Activated naive CD4-positive, alpha-beta T cell treated with anti-CD3 and anti-CD28 coated beads, Interleukin-2, amount 10 ng/mL, durations not matched to agents 7 days and 5 days (primary cell): ENCODE measurements around the gene ALOX15B.
"Not testable (repeated sequence)": the region's sequence is repeated elsewhere in the genome, so short reads cannot be mapped to it uniquely, and the experiment has no call there.

Source experiments
- CTCF ChIA-PET: fragments of 350-600 bp; sonication (Branson Sonifier 250); formaldehyde crosslinking; loops from one replicate; lab custom pipeline; 2021; ENCODE audit warnings: antibody characterized with exemption; lab: Charles Lee
- DNase-seq: peaks from one replicate; pipeline ENCODE4 v3.0.0-alpha.2; 2020
- H3K27ac Mint-ChIP-seq: one replicate; pipeline ENCODE4 v1.8.0; 2021; ENCODE audit warnings: mild to moderate bottlenecking, moderate library complexity, mixed read lengths
- H3K27me3 Mint-ChIP-seq: one replicate; pipeline ENCODE4 v1.8.0; 2021; ENCODE audit warnings: mild to moderate bottlenecking, mixed read lengths
- H3K36me3 Mint-ChIP-seq: one replicate; pipeline ENCODE4 v1.8.0; 2021; ENCODE audit warnings: mixed read lengths
- H3K4me1 Mint-ChIP-seq: one replicate; pipeline ENCODE4 v1.8.0; 2021; ENCODE audit warnings: mixed read lengths
- H3K4me3 Mint-ChIP-seq: one replicate; pipeline ENCODE4 v1.8.0; 2021; ENCODE audit warnings: mild to moderate bottlenecking, moderate library complexity, mixed read lengths
- H3K9me3 Mint-ChIP-seq: one replicate; pipeline ENCODE4 v1.8.0; 2021; ENCODE audit warnings: mixed read lengths

Gene ALOX15B

DNA sequence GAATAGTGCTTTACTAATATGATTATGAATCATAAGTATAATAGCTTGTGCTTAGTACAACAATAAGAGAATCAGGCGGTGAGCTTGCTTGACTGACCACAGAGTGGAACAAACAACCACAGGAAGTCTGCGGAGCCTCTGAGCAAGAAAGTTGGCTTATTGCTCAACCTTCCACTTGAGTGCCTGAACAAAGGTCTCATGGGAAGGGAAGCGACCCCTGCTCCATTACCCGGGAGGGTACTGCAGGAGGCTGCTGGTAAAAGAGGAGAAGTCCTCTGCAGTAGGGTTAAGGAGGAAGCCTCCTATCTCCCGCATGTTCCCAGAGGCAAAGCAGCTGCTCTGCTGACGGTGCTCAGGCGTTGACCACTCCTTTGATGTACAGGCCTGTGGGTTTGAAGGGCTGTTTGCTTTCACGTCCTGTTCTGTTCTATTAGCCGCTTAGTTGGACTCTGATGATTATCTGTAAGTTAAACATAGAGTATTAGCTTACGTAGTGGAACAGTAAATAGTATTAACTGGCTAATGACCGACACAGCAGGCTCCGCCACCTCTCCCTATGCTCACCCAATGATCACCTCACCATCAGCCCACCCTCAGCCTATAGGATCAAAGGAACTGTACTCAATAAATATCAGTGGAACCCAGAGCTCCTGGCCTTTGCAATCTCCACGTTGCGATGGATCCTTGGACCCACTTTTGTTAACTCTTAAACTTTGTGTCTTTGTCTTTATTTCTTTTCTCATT is 17.5 kb downstream of the ALOX15B start:
- peak; percentile 47 for DNase-seq
- peaks cover 15% of the 10 kb centered on the region for H3K4me1 Mint-ChIP-seq
- CTCF ChIA-PET = interaction anchor here (0.6 to 8.4 kb wide), 23 partner anchors 9 to 314 kb away, joined by 3 to 134 read pairs (median 3); partner anchors contain the start of genes CNTROB and RNF227
- no peak overlapping the region for H3K4me3 Mint-ChIP-seq
- peaks cover 62% of the 10 kb centered on the region for H3K27me3 Mint-ChIP-seq
- H3K9me3 Mint-ChIP-seq = no peaks in the 10 kb centered on the region
- no peaks in the 10 kb centered on the region for H3K36me3 Mint-ChIP-seq
- no peak overlapping the region for H3K27ac Mint-ChIP-seq

DNA sequence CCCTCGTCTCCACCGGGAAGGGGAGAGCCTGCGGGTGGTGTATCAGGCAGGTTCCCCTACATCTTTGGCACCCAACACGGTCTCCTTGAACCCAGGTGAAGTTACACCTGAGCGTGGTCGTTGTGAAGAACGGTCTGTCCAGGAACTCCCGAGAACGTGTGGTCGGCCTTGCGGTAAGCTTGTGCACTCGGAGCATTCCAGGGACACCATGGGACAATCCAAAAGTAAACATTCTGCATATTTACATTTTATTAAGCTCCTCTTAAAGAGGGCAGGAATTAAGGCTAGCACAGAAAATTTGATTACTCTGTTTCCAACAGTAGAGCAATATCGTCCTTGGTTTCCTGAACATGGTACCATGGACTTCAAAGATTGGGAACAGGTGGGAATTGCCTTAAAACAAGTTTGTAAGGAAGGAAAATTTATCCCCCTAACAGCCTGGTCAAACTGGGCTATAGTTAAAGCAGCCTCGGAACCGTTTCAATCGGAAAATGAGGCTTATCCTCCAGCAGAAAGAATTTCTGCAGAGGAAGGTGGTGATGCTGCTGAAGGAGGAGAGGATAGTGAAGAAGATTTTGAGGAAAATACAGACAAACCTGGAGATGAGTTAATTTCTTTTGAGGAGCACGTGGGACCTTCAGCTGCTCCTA is 18.2 kb downstream of the ALOX15B start:
- peaks cover 15% of the 10 kb centered on the region for H3K4me1 Mint-ChIP-seq
- no peaks in the 10 kb centered on the region for H3K9me3 Mint-ChIP-seq
- CTCF ChIA-PET = interaction anchor here (0.7 to 8.4 kb wide), 25 partner anchors 9 to 343 kb away, joined by 3 to 134 read pairs (median 4); partner anchors contain the start of genes CNTROB, KDM6B and RNF227
- H3K27me3 Mint-ChIP-seq = peaks cover 68% of the 10 kb centered on the region
- H3K4me3 Mint-ChIP-seq = no peak overlapping the region
- H3K27ac Mint-ChIP-seq = no peak overlapping the region
- DNase-seq = no peak
- no peaks in the 10 kb centered on the region for H3K36me3 Mint-ChIP-seq

DNA sequence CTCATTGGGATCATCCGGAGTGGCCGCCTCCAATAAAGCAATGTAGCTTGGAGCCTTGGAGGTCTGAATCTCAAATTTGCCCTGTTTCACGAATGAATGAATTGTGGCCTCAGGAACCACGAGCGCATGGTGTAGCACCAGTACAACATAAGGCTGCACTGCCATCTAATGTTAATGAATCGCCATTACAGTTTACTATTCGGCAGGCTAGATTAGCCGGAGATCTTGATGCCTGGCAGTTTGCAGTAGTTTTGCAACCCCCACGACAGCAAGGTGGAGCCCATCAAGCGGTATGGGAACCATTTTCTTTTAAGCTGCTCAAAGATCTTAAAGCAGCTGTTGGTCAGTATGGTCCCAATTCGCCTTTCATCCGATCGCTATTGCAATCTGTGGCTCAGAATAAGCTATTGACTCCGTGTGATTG is 18.8 kb downstream of the ALOX15B start:
- Mint-ChIP-seq H3K27me3 (peaks cover 74% of the 10 kb centered on the region), H3K36me3 (no peaks in the 10 kb centered on the region), H3K27ac (no peak overlapping the region), H3K4me3 (no peak overlapping the region), H3K9me3 (no peaks in the 10 kb centered on the region), H3K4me1 (peaks cover 15% of the 10 kb centered on the region)
- CTCF ChIA-PET = interaction anchor here (0.6 to 8.4 kb wide), 22 partner anchors 8 to 344 kb away, joined by 3 to 134 read pairs (median 4); partner anchors contain the start of genes CNTROB, KDM6B and RNF227
- peak; percentile 52 for DNase-seq

DNA sequence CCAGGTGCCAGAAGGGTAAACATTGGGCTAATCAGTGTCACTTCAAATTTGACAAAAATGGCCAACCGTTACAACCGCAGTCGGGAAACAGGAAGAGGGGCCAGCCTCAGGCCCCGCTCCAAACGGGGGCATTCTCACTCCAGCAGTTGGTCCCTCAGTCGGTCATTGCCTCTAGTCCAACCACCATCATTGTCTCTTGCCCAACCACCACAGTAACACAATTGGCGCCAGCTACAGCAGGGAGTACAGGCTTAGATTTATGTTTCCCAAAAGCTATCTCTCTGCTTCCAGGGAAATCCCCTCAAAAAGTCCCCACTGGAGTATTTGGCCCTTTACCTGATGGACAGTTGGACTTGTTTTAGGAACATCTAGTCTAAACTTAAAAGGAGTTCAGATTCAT is 20.3 kb downstream of the ALOX15B start:
- H3K36me3 Mint-ChIP-seq = no peaks in the 10 kb centered on the region
- no peaks in the 10 kb centered on the region for H3K9me3 Mint-ChIP-seq
- peak; percentile 17 for DNase-seq
- peaks cover 89% of the 10 kb centered on the region for H3K27me3 Mint-ChIP-seq
- peaks cover 15% of the 10 kb centered on the region for H3K4me1 Mint-ChIP-seq
- H3K27ac Mint-ChIP-seq = no peak overlapping the region
- no peak overlapping the region for H3K4me3 Mint-ChIP-seq
- CTCF ChIA-PET = interaction anchor here (0.8 to 8.4 kb wide), 15 partner anchors 12 to 225 kb away, joined by 3 to 134 read pairs (median 5); partner anchors contain the start of gene KDM6B

DNA sequence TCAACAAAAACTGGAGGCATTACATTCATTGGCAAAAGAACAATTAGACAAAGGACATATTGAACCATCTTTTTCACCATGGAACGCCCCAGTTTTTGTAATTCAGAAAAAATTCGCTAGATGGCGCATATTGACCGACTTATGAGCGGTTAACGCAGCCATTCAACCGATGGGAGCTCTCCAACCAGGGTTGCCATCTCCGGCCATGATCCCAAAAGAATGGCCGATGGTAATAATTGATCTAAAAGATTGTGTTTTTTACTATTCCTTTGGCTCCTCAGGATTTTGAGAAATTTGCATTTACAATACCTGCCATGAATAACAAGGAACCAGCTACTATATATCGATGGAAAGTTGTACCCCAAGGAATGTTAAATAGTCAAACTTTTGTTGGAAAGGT is 21.4 kb downstream of the ALOX15B start:
- H3K4me3 Mint-ChIP-seq = no peak overlapping the region

DNA sequence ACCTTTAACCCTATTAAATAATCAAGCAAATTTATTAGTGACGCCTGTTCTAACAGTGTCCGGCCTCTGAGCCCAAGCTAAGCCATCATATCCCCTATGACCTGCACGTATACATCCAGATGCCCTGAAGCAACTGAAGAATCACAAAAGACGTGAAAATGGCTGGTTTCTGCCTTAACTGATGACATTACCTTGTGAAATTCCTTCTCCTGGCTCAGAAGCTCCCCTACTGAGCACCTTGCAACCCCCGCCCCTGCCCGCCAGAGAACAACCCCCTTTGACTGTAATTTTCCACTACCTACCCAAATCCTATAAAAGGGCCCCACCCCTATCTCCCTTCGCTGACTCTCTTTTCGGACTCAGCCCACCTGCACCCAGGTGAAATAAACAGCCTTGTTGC is 23.0 kb downstream of the ALOX15B start:
- CTCF ChIA-PET = interaction anchor here (0.7 to 8.4 kb wide), 12 partner anchors 10 to 724 kb away, joined by 3 to 134 read pairs (median 4); no protein-coding TSS in a partner anchor
- not testable (repeated sequence) for H3K9me3 Mint-ChIP-seq, H3K27ac Mint-ChIP-seq, DNase-seq, H3K36me3 Mint-ChIP-seq, H3K4me3 Mint-ChIP-seq, H3K4me1 Mint-ChIP-seq
- peaks cover 92% of the 10 kb centered on the region for H3K27me3 Mint-ChIP-seq

More for the DNA sequence above, 21.4 kb downstream of the ALOX15B start:
- Mint-ChIP-seq H3K9me3 (no peaks in the 10 kb centered on the region), H3K27me3 (peaks cover 91% of the 10 kb centered on the region), H3K4me1 (peaks cover 15% of the 10 kb centered on the region), H3K27ac (no peak overlapping the region), H3K36me3 (no peaks in the 10 kb centered on the region)
- peak; percentile 65 for DNase-seq
- CTCF ChIA-PET = interaction anchor here (0.5 to 8.4 kb wide), 26 partner anchors 8 to 301 kb away, joined by 3 to 134 read pairs (median 4); partner anchors contain the start of gene GUCY2D

DNA sequence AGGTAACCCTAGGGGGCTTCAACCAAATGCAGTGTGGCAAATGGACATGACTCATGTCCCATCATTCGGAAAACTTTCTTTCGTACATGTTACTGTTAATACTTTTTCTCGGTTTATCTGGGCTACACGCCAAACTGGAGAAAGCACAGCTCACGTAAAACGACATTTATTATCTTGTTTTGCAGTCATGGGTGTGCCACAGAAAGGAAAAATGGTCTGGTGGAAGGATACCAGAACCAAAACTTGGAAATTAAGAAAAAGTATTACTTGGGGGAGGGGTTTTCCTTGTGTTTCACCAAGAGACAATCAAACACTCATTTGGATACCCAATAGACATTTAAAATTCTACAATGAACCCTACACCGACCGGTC is 23.6 kb downstream of the ALOX15B start:
- CTCF ChIA-PET = interaction anchor here (0.9 to 8.4 kb wide), 8 partner anchors 9 to 65 kb away, joined by 3 to 134 read pairs (median 4); no protein-coding TSS in a partner anchor
- DNase-seq = no peak
- Mint-ChIP-seq H3K9me3 (no peaks in the 10 kb centered on the region), H3K4me1 (peaks cover 3% of the 10 kb centered on the region), H3K27ac (no peak overlapping the region), H3K27me3 (peaks cover 93% of the 10 kb centered on the region), H3K36me3 (no peaks in the 10 kb centered on the region), H3K4me3 (no peak overlapping the region)

DNA sequence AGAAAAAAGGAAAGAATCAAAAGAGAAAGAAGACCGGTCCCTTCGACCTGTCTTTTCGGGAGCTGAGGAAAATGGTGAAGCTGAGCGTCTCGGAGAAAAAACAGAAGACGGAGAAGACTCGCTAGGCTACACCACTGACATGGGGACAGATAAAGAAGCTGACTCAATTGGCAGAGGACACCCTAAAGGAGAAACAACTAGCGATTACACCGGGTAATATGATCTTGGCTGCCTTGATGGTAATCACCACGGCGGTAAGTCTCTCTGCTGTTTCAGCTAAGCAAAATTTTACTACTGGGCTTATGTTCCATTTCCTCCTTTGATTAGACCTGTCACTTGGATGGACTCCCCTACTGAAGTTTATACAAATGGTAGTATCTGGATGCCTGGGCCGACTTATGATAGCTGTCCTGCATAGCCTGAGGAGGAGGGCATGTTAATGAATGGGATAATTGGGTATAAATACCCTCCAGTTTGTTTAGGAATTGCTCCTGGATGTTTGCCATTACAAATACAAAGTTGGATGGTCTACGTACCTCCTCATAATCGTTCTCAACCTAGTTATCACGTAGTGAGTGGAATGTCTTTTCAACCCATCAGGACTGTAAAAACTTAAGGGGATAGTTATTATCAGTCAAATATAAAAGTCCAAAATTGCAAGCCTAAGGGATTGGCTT is 24.1 kb downstream of the ALOX15B start:
- H3K36me3 Mint-ChIP-seq = no peaks in the 10 kb centered on the region
- no peaks in the 10 kb centered on the region for H3K9me3 Mint-ChIP-seq
- no peak overlapping the region for H3K27ac Mint-ChIP-seq
- no peak overlapping the region for H3K4me3 Mint-ChIP-seq
- no peak for DNase-seq
- H3K27me3 Mint-ChIP-seq = peaks cover 93% of the 10 kb centered on the region
- CTCF ChIA-PET = interaction anchor here (0.9 to 8.4 kb wide), 7 partner anchors 9 to 66 kb away, joined by 3 to 134 read pairs (median 4); no protein-coding TSS in a partner anchor
- peaks cover 3% of the 10 kb centered on the region for H3K4me1 Mint-ChIP-seq

DNA sequence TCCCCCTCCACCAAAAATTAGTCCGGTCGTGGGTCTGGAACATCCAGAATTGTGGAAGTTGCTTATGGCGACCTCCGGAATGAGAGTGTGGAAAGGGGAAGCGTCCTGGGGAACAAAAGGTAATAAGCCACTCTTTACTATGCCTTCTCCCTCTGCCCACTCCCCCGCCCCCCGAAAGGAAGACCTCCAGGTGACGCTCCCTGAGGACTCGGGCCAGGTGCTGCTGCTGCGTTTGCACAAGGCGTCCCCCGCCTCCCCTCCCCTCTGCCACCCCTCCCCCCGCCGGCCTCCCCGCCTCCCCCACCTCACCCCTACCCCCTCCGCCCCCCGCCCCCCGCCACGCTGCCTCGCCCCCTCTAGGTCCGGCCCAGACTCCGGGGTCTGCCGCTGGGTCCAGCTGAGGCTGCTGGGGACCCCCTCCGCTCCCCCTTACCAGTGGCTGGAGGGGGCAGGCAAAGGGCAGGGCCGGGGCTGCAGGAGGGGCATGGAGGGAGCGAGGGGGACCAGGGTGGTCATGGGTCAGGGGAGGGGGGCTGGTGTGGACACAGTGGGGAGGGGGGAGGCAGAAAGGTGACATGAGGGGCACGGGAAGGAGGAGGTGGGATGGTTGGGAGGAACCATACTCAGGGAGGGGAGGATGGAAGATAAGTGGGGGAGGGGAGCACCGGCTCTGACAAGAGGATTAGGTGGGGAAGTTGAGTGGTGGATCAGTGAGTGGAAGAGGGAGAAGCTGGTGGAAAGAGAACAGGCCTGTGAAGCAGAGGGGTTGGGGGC is 25.1 kb downstream of the ALOX15B start:
- Mint-ChIP-seq H3K4me1 (no peaks in the 10 kb centered on the region), H3K9me3 (no peaks in the 10 kb centered on the region), H3K36me3 (no peaks in the 10 kb centered on the region), H3K27ac (no peak overlapping the region), H3K4me3 (no peak overlapping the region), H3K27me3 (peaks cover 92% of the 10 kb centered on the region)
- CTCF ChIA-PET = no interaction called here
- no peak for DNase-seq

DNA sequence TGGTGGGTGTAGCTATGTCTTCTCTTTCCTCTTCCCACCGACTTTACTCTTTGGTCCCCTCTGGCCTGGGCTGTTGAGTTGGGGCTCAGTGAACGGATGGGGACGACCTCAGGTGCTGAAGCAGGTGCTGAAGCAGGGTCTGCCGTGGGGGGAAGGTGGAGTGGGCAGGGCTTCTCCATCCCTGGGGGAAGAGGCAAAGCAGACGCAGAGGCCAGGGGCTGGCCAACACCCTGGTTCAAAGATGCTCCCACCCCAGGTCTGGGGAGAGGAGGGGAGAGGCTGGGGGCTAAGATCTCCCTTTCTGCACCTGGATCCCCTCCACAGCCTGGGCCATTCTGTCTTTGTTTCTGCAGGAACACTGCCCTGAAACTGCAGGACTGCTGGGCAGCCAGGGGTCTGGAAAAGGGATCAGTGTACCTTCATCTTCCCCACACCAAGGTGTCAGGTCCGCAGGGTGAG is 25.7 kb downstream of the ALOX15B start:
- H3K36me3 Mint-ChIP-seq = no peaks in the 10 kb centered on the region
- H3K27ac Mint-ChIP-seq = no peak overlapping the region
- H3K9me3 Mint-ChIP-seq = no peaks in the 10 kb centered on the region
- DNase-seq = no peak
- CTCF ChIA-PET = no interaction called here
- H3K4me1 Mint-ChIP-seq = no peaks in the 10 kb centered on the region
- H3K4me3 Mint-ChIP-seq = no peak overlapping the region
- peaks cover 92% of the 10 kb centered on the region for H3K27me3 Mint-ChIP-seq

DNA sequence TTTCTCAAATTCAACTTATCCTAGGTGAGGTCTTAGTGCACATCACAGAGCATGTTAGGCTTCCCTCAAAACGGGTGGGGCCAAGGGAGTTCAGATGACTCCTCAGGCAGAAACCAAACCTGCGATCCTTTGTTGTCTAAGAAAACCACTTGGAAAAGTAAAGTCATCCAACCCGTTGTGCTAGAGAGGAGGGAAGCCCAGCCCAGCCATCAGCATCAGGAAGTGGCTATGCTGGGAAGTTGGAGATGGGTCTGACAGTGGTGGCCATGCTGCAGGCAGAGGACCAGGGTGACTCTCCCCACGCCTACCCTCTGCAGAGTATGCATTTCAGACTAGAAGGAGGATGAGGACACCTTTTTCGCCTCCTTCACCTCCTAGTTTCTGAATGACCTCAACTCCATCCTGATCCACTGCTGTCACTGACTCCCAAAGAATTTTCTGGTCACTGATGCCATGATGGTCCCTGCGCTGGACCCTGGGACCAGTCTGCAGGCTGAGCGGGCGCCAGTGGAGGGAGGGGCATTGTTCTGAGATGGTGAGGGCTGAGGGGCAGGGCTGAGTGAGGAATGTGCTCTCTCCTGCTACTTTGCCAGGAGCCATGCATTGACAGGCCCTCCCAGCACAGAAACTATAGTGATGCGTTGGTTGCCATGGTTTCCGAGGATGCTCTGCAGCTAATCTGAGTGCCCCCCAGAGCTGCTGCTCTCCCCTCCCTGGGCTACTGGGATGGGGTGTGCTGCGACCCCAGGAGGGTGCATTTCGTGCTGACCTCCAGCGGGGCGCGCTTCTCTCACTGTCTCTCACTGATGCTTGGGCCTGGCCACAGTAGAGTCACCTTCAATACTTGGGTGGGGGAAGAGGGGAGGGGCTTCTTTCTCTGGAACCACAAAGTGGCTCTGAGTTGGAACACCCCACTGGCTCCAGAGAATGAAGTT is 28.2 kb downstream of the ALOX15B start:
- no peak overlapping the region for H3K4me3 Mint-ChIP-seq

DNA sequence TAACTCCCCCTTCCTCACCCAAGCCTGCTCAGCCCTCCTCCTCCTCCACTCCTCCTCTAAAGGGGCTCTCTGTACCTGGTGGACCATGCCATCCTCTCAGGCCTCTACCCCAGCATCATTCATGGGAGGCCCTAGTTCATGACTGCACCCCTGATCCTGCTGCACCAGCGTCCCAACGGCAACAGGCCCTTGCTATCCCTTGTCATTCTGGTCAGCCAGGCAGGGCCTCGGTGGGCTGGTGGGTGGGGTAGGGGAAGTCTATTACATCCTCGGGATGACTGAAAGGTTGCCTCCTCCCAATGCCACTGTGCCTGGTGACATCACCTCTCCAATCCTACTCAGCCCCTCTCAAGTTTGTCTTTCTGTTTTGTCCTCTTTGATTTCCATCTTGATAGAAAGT is 28.9 kb downstream of the ALOX15B start:
- Mint-ChIP-seq H3K27ac (no peak overlapping the region), H3K36me3 (no peaks in the 10 kb centered on the region), H3K9me3 (no peaks in the 10 kb centered on the region), H3K4me1 (peaks cover 9% of the 10 kb centered on the region), H3K27me3 (peaks cover 97% of the 10 kb centered on the region), H3K4me3 (no peak overlapping the region)
- no peak for DNase-seq
- CTCF ChIA-PET = interaction anchor here (7.7 kb wide), 1 partner anchor 8 kb away, joined by 134 read pairs; no protein-coding TSS in a partner anchor

More for the DNA sequence above, 28.2 kb downstream of the ALOX15B start:
- H3K36me3 Mint-ChIP-seq = no peaks in the 10 kb centered on the region
- H3K27me3 Mint-ChIP-seq = peaks cover 97% of the 10 kb centered on the region
- H3K9me3 Mint-ChIP-seq = no peaks in the 10 kb centered on the region
- H3K27ac Mint-ChIP-seq = no peak overlapping the region
- CTCF ChIA-PET = no interaction called here
- DNase-seq = no peak
- peaks cover 3% of the 10 kb centered on the region for H3K4me1 Mint-ChIP-seq
